A673 (cell line): ENCODE results near the gene IFIT3. TPM values are rescaled to one million over a fixed set of nuclear protein-coding genes. Genes with fewer than 3 reads are reported as not detected.
A peak's percentile ranks its signal among the peaks of the same experiment; 100 is the strongest.

Experiments used
- BruUV-seq: library from RNA; stranded (reverse); fragments of 400-500 nt; replicated peaks from 2 replicates; lab custom pipeline; 2021; lab: Mats Ljungman, UMichigan
- CTCF ChIA-PET: fragments of 300-600 bp; sonication (Branson Sonifier 250); formaldehyde crosslinking; loops from one replicate; lab custom pipeline; 2022; ENCODE audit warnings: antibody characterized with exemption; lab: Charles Lee
- POLR2A ChIA-PET: fragments of 300-600 bp; sonication (Branson Sonifier 250); formaldehyde crosslinking; loops from one replicate; lab custom pipeline; 2022; ENCODE audit warnings: antibody characterized with exemption; ENCODE audit not compliant: low non-redundant PET; lab: Charles Lee
- DNase-seq: peaks from one replicate; pipeline ENCODE4 v3.0.0-alpha.2; 2015; ENCODE audit warnings: low spot score
- H3K27ac ChIP-seq: fragments of 200-600 bp; sonication (generic); 2 replicates; pipeline ENCODE4 v1.5.1; 2016; ENCODE audit warnings: mixed run types, low read depth, mild to moderate bottlenecking, mixed read lengths, antibody characterized with exemption, low read length; ENCODE audit not compliant: poor library complexity, severe bottlenecking
- H3K27me3 ChIP-seq: fragments of 200-600 bp; sonication (generic); replicated peaks from 2 replicates; pipeline ENCODE4 v1.6.1; 2017; ENCODE audit warnings: mixed run types, low read depth, mild to moderate bottlenecking, mixed read lengths, antibody characterized with exemption, low read length; ENCODE audit not compliant: insufficient read depth, poor library complexity
- H3K36me3 ChIP-seq: fragments of 200-600 bp; sonication (generic); 2 replicates; pipeline ENCODE4 v1.6.1; 2016; ENCODE audit warnings: mixed run types, mild to moderate bottlenecking, mixed read lengths, antibody characterized with exemption, low read length; ENCODE audit not compliant: insufficient read depth, poor library complexity, severe bottlenecking
- H3K4me1 ChIP-seq: fragments of 200-600 bp; sonication (generic); 2 replicates; pipeline ENCODE4 v1.6.1; 2017; ENCODE audit warnings: mixed run types, mild to moderate bottlenecking, mixed read lengths, antibody characterized with exemption, low read length; ENCODE audit not compliant: insufficient read depth, poor library complexity, severe bottlenecking
- H3K4me3 ChIP-seq: fragments of 200-600 bp; sonication (generic); 2 replicates; pipeline ENCODE4 v1.5.1; 2016; ENCODE audit warnings: low read depth, mixed run types, mild to moderate bottlenecking, mixed read lengths, low read length; ENCODE audit not compliant: poor library complexity, severe bottlenecking
- H3K9me3 ChIP-seq: fragments of 200-600 bp; sonication (generic); 2 replicates; pipeline ENCODE4 v1.6.1; 2016; ENCODE audit warnings: mixed run types, low read depth, mild to moderate bottlenecking, mixed read lengths, antibody characterized with exemption, low read length; ENCODE audit not compliant: poor library complexity, severe bottlenecking
- EZH2 ChIP-seq: fragments of 200-600 bp; sonication (generic); IDR thresholded peaks from 2 replicates; pipeline ENCODE4 v1.6.1; 2017; ENCODE audit warnings: borderline replicate concordance, low read depth, mild to moderate bottlenecking, mixed read lengths, antibody characterized with exemption, low read length; ENCODE audit not compliant: poor library complexity, severe bottlenecking
- intact Hi-C: fragments of 100-400 bp; cut with micrococcal nuclease; formaldehyde crosslinking; loops from one replicate; pipeline ENCODE4 v1.10.0; 2022; ENCODE audit not compliant: unreplicated experiment
- total RNA-seq: library from RNA; stranded (reverse); gene quantifications from 2 replicates; pipeline ENCODE4 v1.2.3, GENCODE V29; 2021
- TF ChIP-seq, protein P1 (sequence below): fragments of 300-800, 200-600 bp; sonication (generic); conservative IDR thresholded peaks from 2 replicates; pipeline ENCODE4 v1.5.1; 2017; ENCODE audit warnings: low read depth, mild to moderate bottlenecking, antibody characterized with exemption, low read length, moderate library complexity, mixed read lengths

The IFIT3 gene
- total RNA-seq, 1 experiment from 2014 or later, result 6.7 TPM

DNA sequence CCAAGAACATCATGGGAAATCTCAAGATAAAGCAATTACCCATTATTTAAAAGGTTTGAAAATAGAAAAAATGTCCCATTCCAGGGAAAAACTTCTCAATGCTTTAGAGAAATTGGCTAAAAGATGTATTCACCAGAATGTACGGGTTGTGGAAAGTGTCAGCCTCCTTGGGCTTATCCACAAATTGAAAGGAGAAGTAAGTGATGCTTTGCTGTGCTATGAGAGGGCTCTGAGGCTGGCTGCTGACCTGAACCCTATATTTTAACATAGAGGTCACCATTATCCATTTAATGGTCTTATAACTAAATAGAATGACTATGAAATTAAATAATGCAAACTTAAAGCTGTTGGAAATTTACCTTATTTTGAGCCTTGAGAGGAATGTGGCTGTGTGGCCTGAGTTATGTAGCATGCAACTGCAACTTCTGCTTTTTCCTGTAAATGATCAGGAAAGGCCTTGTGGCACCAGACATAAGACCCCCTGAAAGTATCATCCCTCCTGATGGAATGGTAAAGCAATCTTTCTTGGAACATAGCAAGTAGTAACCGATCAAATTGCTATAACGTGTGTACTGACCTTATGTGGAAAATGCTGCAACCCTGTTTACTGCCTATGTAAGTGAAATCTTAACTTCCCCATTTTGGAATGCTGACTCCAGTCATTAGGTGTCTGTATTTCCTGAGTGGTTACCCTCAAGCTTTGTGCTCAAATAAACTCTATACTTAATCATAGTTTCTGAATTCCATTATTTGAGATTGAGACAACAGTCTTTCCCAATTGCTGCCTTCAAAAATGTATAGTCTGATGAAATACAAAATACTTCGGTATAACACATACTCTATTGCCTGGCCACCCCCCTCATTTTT is 56.9 kb downstream of the IFIT3 start:
- CTCF ChIA-PET, result no interaction called here
- H3K4me1 ChIP-seq, result no peaks in the 10 kb centered on the region
- intact Hi-C loops, result no loop called here
- H3K4me3 ChIP-seq, result no peak overlapping the region
- H3K27ac ChIP-seq, result no peak overlapping the region
- BruUV-seq, result no TSS peak
- TF ChIP-seq, protein P1, sequence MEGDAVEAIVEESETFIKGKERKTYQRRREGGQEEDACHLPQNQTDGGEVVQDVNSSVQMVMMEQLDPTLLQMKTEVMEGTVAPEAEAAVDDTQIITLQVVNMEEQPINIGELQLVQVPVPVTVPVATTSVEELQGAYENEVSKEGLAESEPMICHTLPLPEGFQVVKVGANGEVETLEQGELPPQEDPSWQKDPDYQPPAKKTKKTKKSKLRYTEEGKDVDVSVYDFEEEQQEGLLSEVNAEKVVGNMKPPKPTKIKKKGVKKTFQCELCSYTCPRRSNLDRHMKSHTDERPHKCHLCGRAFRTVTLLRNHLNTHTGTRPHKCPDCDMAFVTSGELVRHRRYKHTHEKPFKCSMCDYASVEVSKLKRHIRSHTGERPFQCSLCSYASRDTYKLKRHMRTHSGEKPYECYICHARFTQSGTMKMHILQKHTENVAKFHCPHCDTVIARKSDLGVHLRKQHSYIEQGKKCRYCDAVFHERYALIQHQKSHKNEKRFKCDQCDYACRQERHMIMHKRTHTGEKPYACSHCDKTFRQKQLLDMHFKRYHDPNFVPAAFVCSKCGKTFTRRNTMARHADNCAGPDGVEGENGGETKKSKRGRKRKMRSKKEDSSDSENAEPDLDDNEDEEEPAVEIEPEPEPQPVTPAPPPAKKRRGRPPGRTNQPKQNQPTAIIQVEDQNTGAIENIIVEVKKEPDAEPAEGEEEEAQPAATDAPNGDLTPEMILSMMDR, result no peak
- no peak for TF ChIP-seq EZH2
- POLR2A ChIA-PET, result no interaction called here
- DNase-seq, result no peak
- no peaks in the 10 kb centered on the region for H3K36me3 ChIP-seq
- H3K27me3 ChIP-seq, result no peaks in the 10 kb centered on the region
- H3K9me3 ChIP-seq, result no peaks in the 10 kb centered on the region

DNA sequence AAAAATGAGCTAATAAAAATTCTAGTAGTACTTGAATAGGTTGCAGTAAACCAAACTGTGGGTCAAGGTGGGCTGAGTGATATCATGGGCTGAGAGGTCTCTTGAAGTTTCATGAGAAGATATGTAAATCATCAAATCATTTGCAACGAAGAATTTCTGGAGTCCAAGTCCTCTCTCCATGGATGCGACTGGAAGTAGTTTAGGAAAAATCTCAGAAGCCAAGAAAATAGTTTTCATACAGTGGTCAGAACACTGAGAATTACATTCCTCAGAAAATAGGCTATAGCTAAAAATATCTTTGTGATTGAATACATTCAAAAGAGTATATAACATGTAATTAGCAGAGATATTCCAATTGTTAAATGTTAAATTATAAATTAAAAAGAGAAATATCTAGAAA is 61.0 kb downstream of the IFIT3 start:
- Histone ChIP-seq H3K27me3 (no peaks in the 10 kb centered on the region), H3K36me3 (no peaks in the 10 kb centered on the region), H3K4me3 (no peak overlapping the region), H3K9me3 (no peaks in the 10 kb centered on the region), H3K4me1 (no peaks in the 10 kb centered on the region), H3K27ac (no peak overlapping the region)
- ChIA-PET CTCF (interaction anchor here (0.7 kb wide), 1 partner anchor 19 kb away, joined by 5 read pairs; no protein-coding TSS in a partner anchor), POLR2A (no interaction called here)
- intact Hi-C loops, result loop anchor here (1.0 kb wide), 1 partner anchor 172 kb away; no protein-coding TSS in a partner anchor
- TF ChIP-seq EZH2, result no peak
- TF ChIP-seq, protein P1, result no peak
- BruUV-seq, result no TSS peak
- DNase-seq, result no peak

DNA sequence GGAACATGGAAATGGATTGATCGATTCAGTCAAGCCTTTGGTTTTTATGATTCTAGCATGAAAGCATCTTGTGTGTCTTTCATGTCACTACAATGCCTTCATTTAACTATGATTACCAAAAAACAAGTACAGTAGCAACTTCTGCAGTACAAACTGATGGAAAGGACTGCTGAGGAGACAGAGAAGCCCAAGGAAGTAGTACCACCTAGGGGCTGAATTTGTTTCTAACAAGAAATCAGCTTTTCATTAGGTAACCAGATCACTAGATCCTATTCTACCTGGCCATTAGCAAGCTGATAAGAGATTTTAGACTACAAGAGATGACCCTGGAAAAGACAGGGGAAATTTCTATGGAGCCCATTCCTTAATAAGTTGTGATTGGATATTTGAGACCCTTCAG is 61.5 kb downstream of the IFIT3 start:
- ChIA-PET CTCF (no interaction called here), POLR2A (no interaction called here)
- no peaks in the 10 kb centered on the region for H3K36me3 ChIP-seq
- no peaks in the 10 kb centered on the region for H3K27me3 ChIP-seq
- intact Hi-C loops, result loop anchor here (1.0 kb wide), 1 partner anchor 172 kb away; no protein-coding TSS in a partner anchor
- BruUV-seq, result no TSS peak
- DNase-seq, result peak; percentile 35
- TF ChIP-seq EZH2, result no peak
- TF ChIP-seq, protein P1, result peak; percentile 46
- no peaks in the 10 kb centered on the region for H3K4me1 ChIP-seq
- H3K4me3 ChIP-seq, result no peak overlapping the region
- H3K9me3 ChIP-seq, result no peaks in the 10 kb centered on the region
- no peak overlapping the region for H3K27ac ChIP-seq

Other genes starting within 250 kb of the IFIT3 start
- 0.42 and 0.56 TPM in 2 replicates for gene CH25H, start 120.7 kb upstream of the IFIT3 start, total RNA-seq
- 38.0 and 40.3 TPM in 2 replicates for gene LIPA, start 76.2 kb upstream of the IFIT3 start, total RNA-seq
- 1.7 and 1.9 TPM in 2 replicates for gene IFIT2, start 26.0 kb upstream of the IFIT3 start, total RNA-seq
- not detected in 2 replicates for gene IFIT1B, start 50.1 kb downstream of the IFIT3 start, total RNA-seq
- gene IFIT1, start 64.6 kb downstream of the IFIT3 start, total RNA-seq, result 2.4 and 3.2 TPM in 2 replicates
- gene IFIT5, start 86.6 kb downstream of the IFIT3 start, total RNA-seq, result 14.2 and 15.8 TPM in 2 replicates
- 0.54 and 0.74 TPM in 2 replicates for gene SLC16A12, start 207.6 kb downstream of the IFIT3 start, total RNA-seq